Gastroesophageal sphincter (tissue), 3 donors: ENCODE measurements around the gene C1QTNF2.

ENCODE experiments used
- POLR2A ChIP-seq, 2 donors: fragments of 450-650 bp; IDR thresholded peaks; one replicate each; pipeline ENCODE4 v1.6.1; 2017; ENCODE audit warnings: antibody characterized with exemption in 2 of 2, mild to moderate bottlenecking in 2 of 2, moderate library complexity in 1 of 2
- TF ChIP-seq, protein P1 (sequence below), 4 experiments: fragments of 200-600 bp in 2 of 4; fragments of 450-650 bp in 2 of 4; sonication (generic) in 1 of 4; IDR thresholded peaks; one replicate each; pipeline ENCODE4 v1.5.1; 2017 to 2019; ENCODE audit warnings: antibody characterized with exemption in 4 of 4, mild to moderate bottlenecking in 2 of 4, moderate library complexity in 2 of 4

DNA sequence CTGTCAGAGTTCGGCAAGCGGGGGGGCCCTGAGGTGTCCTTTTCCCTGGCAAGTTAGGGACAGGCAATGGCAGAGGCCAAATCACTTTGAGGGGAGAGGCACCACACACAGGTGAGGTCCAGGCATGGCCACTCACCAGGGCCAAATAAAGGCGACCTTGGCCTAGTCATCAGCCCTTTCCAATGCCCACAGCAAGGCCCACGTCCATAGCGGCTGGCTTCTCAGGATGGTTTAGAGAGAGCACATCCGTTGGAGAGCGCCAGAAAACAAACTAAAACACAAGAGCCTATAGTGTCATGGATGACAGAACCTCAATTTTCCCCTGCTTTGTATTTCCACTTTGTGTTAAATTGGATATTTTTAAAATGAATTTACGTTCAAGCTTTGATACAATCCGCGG lies 65.1 kb downstream of the C1QTNF2 start:
- TF ChIP-seq POLR2A (IDR thresholded peaks at IDR 0.05): no peak
- TF ChIP-seq, protein P1, sequence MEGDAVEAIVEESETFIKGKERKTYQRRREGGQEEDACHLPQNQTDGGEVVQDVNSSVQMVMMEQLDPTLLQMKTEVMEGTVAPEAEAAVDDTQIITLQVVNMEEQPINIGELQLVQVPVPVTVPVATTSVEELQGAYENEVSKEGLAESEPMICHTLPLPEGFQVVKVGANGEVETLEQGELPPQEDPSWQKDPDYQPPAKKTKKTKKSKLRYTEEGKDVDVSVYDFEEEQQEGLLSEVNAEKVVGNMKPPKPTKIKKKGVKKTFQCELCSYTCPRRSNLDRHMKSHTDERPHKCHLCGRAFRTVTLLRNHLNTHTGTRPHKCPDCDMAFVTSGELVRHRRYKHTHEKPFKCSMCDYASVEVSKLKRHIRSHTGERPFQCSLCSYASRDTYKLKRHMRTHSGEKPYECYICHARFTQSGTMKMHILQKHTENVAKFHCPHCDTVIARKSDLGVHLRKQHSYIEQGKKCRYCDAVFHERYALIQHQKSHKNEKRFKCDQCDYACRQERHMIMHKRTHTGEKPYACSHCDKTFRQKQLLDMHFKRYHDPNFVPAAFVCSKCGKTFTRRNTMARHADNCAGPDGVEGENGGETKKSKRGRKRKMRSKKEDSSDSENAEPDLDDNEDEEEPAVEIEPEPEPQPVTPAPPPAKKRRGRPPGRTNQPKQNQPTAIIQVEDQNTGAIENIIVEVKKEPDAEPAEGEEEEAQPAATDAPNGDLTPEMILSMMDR (IDR thresholded peaks at IDR 0.05): no peak
